Adipose tissue (tissue), 3 donors: Measurements from ENCODE around the gene DPT. TPM values are rescaled to one million over a fixed set of nuclear protein-coding genes. Genes with fewer than 3 reads are reported as not detected.

Experiments used
- polyA plus RNA-seq, 3 donors: library from polyadenylated mRNA; stranded (reverse); fragments of 200-250 nt; gene quantifications; one replicate each; pipeline ENCODE4 v1.2.3, GENCODE V29; 2013
- donor health status: healthy with polysubstance abuse.
- donor health status: Bipolar disorder and iron deficiency.
- donor health status: healthy.

Gene DPT
- polyA plus RNA-seq, 3 donors: 28.7 to 628 (median 76.2) TPM

Other genes starting within 250 kb of the DPT start
- not detected for gene XCL2, start 185.2 kb downstream of the DPT start, polyA plus RNA-seq
- under 1 TPM in 2 of 3 donors, not detected in 1; 0.15 to 0.34 TPM for gene XCL1, start 152.6 kb downstream of the DPT start, polyA plus RNA-seq